22Rv1 (cell line): Measurements from ENCODE around the gene MRTFB.

Experiments used
- H3K27ac ChIP-seq: fragments of 450-650 bp; 2 replicates; pipeline ENCODE4 v1.5.1; 2017
- ZFX ChIP-seq: fragments of 450-650 bp; IDR thresholded peaks from 2 replicates; pipeline ENCODE4 v1.6.1; 2017; ENCODE audit warnings: antibody characterized with exemption, borderline replicate concordance
- TF ChIP-seq, protein P1 (sequence below): fragments of 450-650 bp; IDR thresholded peaks from 2 replicates; pipeline ENCODE4 v1.5.1; 2017; ENCODE audit warnings: mild to moderate bottlenecking

The MRTFB gene

GRCh38 chr16:14211856-14212543 is 140.9 kb downstream of the MRTFB start:
- TF ChIP-seq, protein P1, sequence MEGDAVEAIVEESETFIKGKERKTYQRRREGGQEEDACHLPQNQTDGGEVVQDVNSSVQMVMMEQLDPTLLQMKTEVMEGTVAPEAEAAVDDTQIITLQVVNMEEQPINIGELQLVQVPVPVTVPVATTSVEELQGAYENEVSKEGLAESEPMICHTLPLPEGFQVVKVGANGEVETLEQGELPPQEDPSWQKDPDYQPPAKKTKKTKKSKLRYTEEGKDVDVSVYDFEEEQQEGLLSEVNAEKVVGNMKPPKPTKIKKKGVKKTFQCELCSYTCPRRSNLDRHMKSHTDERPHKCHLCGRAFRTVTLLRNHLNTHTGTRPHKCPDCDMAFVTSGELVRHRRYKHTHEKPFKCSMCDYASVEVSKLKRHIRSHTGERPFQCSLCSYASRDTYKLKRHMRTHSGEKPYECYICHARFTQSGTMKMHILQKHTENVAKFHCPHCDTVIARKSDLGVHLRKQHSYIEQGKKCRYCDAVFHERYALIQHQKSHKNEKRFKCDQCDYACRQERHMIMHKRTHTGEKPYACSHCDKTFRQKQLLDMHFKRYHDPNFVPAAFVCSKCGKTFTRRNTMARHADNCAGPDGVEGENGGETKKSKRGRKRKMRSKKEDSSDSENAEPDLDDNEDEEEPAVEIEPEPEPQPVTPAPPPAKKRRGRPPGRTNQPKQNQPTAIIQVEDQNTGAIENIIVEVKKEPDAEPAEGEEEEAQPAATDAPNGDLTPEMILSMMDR, result no peak
- TF ChIP-seq ZFX, result no peak

GRCh38 chr16:14215941-14216340 is 144.8 kb downstream of the MRTFB start:
- no peak overlapping the region for H3K27ac ChIP-seq
- TF ChIP-seq, protein P1, result no peak
- no peak for TF ChIP-seq ZFX

More at GRCh38 chr16:14211856-14212543, 140.9 kb downstream of the MRTFB start:
- no peak overlapping the region for H3K27ac ChIP-seq

DNA sequence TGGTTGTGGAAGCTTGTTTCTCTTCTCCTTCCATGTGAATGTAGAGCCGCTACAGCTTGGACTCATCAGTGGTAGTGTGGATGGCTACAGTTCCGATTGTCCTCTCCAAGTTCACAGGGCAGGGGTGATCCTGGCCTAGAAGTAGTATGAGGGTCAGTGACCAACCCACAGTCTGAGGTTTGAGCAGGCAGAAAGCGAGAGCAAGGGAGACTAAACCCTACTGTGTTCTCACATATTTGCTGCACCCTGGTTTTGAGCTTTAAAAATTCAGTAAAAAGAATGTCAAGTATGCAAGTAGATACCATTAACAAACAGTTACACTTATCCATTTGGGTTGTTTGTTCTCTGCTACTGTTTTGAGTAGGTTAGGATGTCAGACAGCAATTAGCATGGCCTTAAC is 148.9 kb downstream of the MRTFB start:
- H3K27ac ChIP-seq, result no peak overlapping the region
- TF ChIP-seq, protein P1, result no peak
- no peak for TF ChIP-seq ZFX

DNA sequence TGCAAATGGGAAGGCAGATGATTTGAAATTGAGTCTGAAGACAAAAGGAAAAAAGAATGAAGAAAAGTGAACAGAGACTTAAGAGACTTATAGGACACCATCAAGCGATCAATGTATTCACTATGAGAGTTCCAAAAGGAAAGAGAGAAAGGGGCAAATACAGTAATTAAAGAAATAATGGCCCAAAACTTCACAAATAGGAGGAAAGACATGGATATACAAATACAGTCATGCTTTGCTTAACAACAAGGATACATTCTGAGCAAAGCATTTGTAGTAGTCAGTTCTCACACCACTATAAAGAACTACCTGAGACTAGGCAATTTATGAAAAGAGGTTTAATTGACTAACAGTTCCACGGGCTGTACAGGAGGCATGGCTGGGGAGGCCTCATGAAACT is 152.5 kb downstream of the MRTFB start:
- no peak overlapping the region for H3K27ac ChIP-seq
- TF ChIP-seq ZFX, result no peak
- TF ChIP-seq, protein P1, result no peak

DNA sequence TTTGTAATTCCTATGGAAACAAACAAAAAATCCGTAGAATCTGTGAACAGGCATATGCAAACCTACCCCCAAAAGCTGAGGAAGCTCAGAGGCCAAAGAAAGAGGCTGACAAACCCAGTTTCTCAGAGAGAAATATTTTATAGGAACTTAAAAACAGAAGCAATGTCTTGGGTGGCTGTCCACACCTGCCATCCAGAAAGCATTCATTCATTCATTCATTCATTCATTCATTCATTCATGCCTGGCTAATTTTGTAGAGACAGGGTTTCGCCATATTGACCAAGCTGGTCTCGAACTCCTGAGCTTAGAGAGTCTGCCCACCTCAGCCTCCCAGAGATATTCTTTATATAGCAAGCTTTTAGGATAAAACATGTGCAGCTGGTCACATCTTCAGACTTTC is 154.3 kb downstream of the MRTFB start:
- H3K27ac ChIP-seq, result no peak overlapping the region
- no peak for TF ChIP-seq ZFX
- TF ChIP-seq, protein P1, result no peak

DNA sequence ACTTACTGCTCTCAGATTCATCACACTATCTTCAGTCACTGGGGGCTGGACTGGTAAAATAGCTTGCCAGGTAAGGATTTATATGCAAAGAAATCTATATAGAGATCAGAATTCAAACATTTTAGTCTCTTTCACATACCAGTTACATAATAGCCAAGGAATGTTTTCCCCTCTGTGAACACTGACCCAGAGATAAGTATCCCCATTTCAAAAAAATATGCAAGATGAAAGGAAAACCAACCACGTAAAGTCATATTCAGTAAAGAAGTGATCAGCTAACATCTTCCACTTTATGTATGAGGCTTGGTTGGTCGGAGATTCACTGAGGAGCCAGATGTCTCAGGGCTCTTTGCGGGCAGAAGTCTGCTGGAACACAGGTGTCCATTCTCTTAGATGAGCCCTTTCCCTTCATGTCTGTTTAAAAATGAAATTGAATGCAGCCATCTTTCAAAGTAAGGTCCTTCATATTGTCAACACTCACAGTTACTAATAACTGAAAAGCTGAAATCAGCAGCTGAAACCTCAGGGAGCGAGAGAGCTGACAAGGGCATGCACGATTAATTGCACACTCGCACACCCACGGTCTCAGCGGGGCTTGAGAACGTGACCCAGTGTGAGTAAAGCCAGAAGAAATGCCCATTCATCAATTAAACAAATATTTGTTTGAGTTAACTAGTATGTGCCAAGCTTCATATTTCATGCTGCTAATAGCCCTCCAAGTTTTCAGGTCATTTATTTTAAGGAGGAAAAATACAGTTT is 161.2 kb downstream of the MRTFB start:
- TF ChIP-seq, protein P1, result no peak
- TF ChIP-seq ZFX, result no peak
- no peak overlapping the region for H3K27ac ChIP-seq

DNA sequence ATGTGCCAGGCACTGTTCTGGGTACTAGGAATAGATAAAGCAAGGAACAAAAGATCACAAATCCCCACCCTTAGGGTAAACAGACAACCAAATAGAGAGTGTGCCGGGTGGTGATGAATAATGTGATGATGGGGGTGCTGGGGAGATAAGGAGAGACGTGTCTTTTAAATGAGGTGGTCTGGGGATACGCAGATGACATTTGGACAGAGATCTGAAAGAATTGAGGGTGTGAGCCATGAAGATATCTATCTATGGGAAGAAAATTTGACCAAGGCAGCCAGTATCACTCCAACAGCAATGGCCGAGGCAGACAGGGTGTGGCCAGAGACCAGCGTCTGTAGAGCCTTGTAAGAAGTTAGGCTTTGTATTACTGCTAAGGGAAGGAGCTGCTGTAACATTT is 165.3 kb downstream of the MRTFB start:
- H3K27ac ChIP-seq, result no peak overlapping the region

More for the DNA sequence above, 165.3 kb downstream of the MRTFB start:
- no peak for TF ChIP-seq ZFX
- TF ChIP-seq, protein P1, result no peak
